ENCODE data around the gene DIP2C.

DNA sequence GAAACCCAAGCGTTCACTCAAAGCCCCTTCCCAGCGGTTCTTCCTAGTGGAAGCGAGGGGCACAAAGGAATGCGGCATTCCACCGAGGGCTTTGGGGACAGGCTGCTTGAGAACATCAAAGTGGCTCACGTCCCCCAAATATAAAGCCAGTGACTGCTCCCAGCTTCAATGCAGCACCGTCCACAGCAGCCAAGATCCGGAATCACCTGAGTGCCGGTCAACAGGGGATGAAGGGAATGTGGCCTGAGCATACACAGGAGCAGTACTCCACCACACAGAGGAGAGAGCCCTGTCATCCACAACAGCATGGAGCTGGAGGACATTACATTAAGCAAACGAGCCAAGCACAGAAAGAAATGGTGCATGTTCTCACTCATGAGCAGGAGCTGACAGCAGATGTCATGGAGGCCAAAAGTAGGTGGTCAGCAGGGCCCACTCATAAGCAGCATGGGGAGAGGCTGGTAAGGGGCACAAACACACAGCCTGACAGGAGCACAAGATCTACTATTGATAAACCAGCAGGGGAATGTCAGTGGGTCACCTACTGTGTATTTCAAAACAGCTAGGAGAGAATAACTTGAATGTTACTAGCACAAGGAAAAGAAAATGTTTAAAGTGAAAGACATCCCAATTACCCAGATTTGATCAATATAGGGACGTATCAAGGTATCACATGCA lies 79.5 kb downstream of the DIP2C start:
- TF ChIP-seq, protein P1, sequence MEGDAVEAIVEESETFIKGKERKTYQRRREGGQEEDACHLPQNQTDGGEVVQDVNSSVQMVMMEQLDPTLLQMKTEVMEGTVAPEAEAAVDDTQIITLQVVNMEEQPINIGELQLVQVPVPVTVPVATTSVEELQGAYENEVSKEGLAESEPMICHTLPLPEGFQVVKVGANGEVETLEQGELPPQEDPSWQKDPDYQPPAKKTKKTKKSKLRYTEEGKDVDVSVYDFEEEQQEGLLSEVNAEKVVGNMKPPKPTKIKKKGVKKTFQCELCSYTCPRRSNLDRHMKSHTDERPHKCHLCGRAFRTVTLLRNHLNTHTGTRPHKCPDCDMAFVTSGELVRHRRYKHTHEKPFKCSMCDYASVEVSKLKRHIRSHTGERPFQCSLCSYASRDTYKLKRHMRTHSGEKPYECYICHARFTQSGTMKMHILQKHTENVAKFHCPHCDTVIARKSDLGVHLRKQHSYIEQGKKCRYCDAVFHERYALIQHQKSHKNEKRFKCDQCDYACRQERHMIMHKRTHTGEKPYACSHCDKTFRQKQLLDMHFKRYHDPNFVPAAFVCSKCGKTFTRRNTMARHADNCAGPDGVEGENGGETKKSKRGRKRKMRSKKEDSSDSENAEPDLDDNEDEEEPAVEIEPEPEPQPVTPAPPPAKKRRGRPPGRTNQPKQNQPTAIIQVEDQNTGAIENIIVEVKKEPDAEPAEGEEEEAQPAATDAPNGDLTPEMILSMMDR (IDR thresholded peaks at IDR 0.05) = no peak
- TF ChIP-seq POLR2A (IDR thresholded peaks at IDR 0.05) = no peak

All from prostate gland (tissue), 2 donors.